GM12864 (cell line): ENCODE data around the gene RCSD1.

Experiments
- DNase-seq: peaks from one replicate; pipeline ENCODE4 v3.0.0-alpha.2; 2011; ENCODE audit warnings: low read depth
- H3K4me3 ChIP-seq: 2 replicates; pipeline ENCODE4 v1.5.1; 2011; ENCODE audit warnings: mild to moderate bottlenecking, low read depth, low read length, control low read depth
- TF ChIP-seq, protein P1 (sequence below): IDR thresholded peaks from 2 replicates; pipeline ENCODE4 v1.5.1; 2011; ENCODE audit warnings: low read depth, mild to moderate bottlenecking, moderate library complexity, low read length, control low read depth, inconsistent platforms; ENCODE audit errors: missing control alignments

RCSD1 gene

DNA sequence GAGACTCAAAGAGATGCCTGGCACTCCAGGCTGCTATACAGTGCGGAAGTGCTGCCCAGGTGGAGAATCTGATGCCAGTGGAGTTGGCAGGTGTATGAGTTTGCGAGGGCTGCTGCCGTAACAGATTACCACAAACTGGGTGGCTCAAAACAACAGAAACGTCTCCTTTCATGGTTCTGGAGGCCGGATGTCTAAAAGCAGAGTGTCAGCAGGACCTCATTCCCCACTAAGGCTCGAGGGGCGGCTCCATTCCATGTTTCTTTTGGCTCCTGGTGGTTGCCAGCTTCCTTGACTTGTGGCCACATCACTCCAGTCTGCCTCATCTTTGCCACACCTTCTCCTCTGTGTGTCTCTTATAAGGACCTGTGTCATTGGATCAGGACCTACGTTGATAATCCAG, 10.0 kb downstream of the RCSD1 start:
- no peak overlapping the region for H3K4me3 ChIP-seq
- DNase-seq: no peak
- TF ChIP-seq, protein P1, sequence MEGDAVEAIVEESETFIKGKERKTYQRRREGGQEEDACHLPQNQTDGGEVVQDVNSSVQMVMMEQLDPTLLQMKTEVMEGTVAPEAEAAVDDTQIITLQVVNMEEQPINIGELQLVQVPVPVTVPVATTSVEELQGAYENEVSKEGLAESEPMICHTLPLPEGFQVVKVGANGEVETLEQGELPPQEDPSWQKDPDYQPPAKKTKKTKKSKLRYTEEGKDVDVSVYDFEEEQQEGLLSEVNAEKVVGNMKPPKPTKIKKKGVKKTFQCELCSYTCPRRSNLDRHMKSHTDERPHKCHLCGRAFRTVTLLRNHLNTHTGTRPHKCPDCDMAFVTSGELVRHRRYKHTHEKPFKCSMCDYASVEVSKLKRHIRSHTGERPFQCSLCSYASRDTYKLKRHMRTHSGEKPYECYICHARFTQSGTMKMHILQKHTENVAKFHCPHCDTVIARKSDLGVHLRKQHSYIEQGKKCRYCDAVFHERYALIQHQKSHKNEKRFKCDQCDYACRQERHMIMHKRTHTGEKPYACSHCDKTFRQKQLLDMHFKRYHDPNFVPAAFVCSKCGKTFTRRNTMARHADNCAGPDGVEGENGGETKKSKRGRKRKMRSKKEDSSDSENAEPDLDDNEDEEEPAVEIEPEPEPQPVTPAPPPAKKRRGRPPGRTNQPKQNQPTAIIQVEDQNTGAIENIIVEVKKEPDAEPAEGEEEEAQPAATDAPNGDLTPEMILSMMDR: no peak

DNA sequence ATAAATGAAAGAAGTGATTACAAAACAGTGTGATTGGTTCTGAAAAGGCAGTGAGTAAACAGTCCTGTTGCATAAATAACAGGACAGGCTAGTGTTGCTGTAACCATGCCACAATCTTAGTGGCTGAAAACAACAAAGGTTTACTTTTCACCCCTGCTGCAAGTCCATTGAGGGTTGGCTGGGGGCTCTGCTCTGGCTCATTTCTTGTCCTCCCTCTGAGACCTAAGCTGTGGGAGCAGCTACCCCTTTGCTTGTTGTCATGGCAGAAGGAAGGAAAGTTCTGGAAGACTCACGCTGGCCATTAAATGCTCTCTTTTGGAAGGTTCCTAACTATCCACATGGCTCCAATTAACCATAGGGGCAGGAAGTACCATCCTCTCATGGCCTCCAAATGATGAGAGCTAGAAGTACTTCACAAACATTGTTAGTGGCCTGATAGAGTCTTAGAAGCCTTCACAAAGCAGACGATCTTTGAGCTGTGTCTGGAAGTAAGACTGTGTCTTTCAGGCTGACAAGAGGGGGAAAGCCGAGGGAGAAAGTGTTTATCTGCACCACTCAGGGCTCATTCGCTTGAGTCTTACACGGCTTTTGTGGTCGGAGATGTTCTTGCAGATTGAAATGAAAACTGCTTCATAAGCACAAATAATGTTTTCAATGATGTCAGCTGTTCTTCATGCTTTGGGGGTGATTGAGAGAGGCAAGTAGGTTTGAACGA, 11.9 kb downstream of the RCSD1 start:
- TF ChIP-seq, protein P1: no peak
- no peak for DNase-seq
- H3K4me3 ChIP-seq: no peak overlapping the region

- H3K4me3 ChIP-seq: no peak overlapping the region
- TF ChIP-seq, protein P1: no peak
- no peak for DNase-seq
Observed at GRCh38 chr1:167642501-167642826, 12.4 kb downstream of the RCSD1 start.

GRCh38 chr1:167643441-167643840, 13.4 kb downstream of the RCSD1 start:
- no peak for DNase-seq
- H3K4me3 ChIP-seq: no peak overlapping the region
- TF ChIP-seq, protein P1: no peak

DNA sequence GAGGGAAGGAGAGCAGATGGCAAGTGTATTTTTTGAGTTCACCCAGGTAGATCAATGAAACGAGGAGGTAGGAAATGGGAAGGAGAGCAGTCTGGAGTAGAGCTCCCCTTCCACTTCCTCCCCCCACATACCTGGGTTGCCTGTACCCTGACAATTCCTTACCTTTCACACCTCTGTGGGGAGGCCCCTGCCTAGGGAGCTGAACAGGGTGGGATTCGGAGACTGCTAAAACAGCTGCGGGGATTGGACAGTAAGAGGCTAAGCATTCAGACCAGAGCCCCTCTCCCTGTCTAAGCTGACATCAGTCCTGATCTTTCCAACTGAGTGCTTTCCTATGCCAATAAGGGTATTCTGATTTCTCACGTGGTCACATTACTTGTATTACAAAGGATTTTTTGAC, 14.5 kb downstream of the RCSD1 start:
- TF ChIP-seq, protein P1: no peak
- DNase-seq: no peak
- H3K4me3 ChIP-seq: no peak overlapping the region

DNA sequence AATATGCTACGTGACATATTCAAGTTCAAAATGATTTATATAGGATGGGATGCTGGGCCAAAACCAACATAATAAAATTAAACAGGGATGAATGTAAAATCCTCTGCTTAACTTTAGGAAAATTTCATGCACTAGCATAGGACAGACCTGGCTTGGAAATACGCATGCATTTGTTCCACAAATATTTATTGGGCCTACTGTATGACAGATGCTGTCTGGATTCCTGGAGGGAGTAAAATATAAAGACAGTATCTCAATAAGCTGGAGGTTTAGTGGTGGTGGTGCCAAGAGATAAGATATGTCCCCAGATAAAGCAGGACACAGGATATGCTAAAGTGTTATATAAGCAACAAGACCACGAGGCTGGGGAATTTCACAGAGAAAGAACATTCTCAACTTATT, 15.1 kb downstream of the RCSD1 start:
- no peak overlapping the region for H3K4me3 ChIP-seq
- DNase-seq: no peak
- TF ChIP-seq, protein P1: no peak
